Measurements from ENCODE around the gene FHIT.

The FHIT gene

GRCh38 chr3:60983906-60984305 lies 267.3 kb downstream of the FHIT start:
- DNase-seq = no peak

- no peak for DNase-seq
Observed at GRCh38 chr3:60980342-60980692, 270.9 kb downstream of the FHIT start.

- no peak for DNase-seq
Observed at GRCh38 chr3:60979461-60980341, 271.6 kb downstream of the FHIT start.

- DNase-seq = no peak
Observed at GRCh38 chr3:60973321-60973720, 277.9 kb downstream of the FHIT start.

GRCh38 chr3:60972599-60972998 lies 278.7 kb downstream of the FHIT start:
- no peak for DNase-seq

GRCh38 chr3:60970850-60971249 lies 280.4 kb downstream of the FHIT start:
- DNase-seq = no peak

GRCh38 chr3:60967141-60967540 lies 284.1 kb downstream of the FHIT start:
- DNase-seq = no peak

- no peak for DNase-seq
Observed at GRCh38 chr3:60957541-60957940, 293.7 kb downstream of the FHIT start.

- no peak for DNase-seq
Observed at GRCh38 chr3:60956729-60957128, 294.5 kb downstream of the FHIT start.

GRCh38 chr3:60955034-60955433 lies 296.2 kb downstream of the FHIT start:
- no peak for DNase-seq

- DNase-seq = no peak
Observed at GRCh38 chr3:60954048-60954447, 297.2 kb downstream of the FHIT start.

GRCh38 chr3:60953351-60953750 lies 297.9 kb downstream of the FHIT start:
- DNase-seq = no peak

GRCh38 chr3:60952055-60952454 lies 299.2 kb downstream of the FHIT start:
- no peak for DNase-seq

- DNase-seq = no peak
Observed at GRCh38 chr3:60949146-60949545, 302.1 kb downstream of the FHIT start.

- no peak for DNase-seq
Observed at GRCh38 chr3:60948488-60948887, 302.8 kb downstream of the FHIT start.

GRCh38 chr3:60935709-60936108 lies 315.5 kb downstream of the FHIT start:
- no peak for DNase-seq

- no peak for DNase-seq
Observed at GRCh38 chr3:60933824-60934223, 317.4 kb downstream of the FHIT start.

GRCh38 chr3:60932643-60933042 lies 318.6 kb downstream of the FHIT start:
- DNase-seq = no peak

GRCh38 chr3:60932170-60932569 lies 319.1 kb downstream of the FHIT start:
- DNase-seq = no peak

- no peak for DNase-seq
Observed at GRCh38 chr3:60931452-60931851, 319.8 kb downstream of the FHIT start.

- DNase-seq = no peak
Observed at GRCh38 chr3:60920519-60920918, 330.7 kb downstream of the FHIT start.

GRCh38 chr3:60919296-60919695 lies 332.0 kb downstream of the FHIT start:
- no peak for DNase-seq

GRCh38 chr3:60917141-60917540 lies 334.1 kb downstream of the FHIT start:
- DNase-seq = no peak

GRCh38 chr3:60916546-60916945 lies 334.7 kb downstream of the FHIT start:
- DNase-seq = no peak

- DNase-seq = no peak
Observed at GRCh38 chr3:60913474-60913873, 337.8 kb downstream of the FHIT start.
